IPS-18c (cell line): ENCODE measurements around the gene PDHB.

Experiments used
- H3K4me3 ChIP-seq: 2 replicates; pipeline ENCODE4 v1.7.0; 2013; ENCODE audit warnings: low read depth, mild to moderate bottlenecking, low read length, moderate library complexity; ENCODE audit not compliant: insufficient read depth
- H3K9me3 ChIP-seq: one replicate; pipeline ENCODE4 v1.6.1; 2013; ENCODE audit warnings: mild to moderate bottlenecking, low read length, moderate library complexity; ENCODE audit not compliant: control insufficient read depth, insufficient read depth

Gene PDHB

DNA sequence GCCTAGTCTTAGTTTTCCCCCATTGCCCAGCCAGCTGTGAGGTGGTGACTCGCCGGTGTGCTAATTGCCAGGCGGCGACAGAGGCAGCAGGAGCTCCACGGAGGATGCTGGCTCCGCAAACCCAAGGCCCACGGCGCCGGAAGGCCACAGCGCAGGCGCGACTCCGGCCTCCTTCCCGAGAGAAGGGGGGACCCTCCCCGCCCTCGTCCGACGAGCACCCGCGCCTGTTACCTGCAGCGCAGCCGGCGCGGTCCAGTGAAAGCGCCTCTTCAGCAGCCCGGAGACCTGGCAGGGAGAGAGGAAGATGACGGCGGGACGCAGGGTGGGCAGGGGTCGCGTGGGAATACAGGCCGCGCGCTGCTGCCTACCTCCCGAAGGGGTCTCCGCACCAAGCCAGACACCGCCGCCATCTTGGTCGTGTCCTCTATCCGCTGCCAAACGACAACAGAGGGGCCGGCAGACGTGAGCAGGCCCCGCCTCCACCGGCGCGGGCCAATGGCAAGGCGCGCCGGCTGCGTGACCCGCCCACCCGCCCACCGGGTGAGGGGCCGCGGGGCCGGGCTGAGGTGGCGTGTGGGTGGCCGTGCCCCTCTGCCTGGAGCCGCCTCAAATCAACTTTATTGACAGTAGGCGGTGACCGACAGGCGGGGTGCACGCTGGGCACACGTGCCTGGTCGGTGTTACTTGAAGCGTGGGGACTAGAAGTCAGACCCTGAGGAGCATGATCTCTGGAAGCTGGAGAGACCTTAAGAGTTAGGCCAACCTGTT is at the start of gene PDHB:
Gene PDHB, minus strand, starts transcription at position 433 of the 768 bp plus-strand sequence. Its CDS starts 23 bp downstream, at position 410.
- peak within 1 kb of the TSS; percentile 96 for H3K4me3 ChIP-seq
- no peaks in the 10 kb centered on the region for H3K9me3 ChIP-seq

DNA sequence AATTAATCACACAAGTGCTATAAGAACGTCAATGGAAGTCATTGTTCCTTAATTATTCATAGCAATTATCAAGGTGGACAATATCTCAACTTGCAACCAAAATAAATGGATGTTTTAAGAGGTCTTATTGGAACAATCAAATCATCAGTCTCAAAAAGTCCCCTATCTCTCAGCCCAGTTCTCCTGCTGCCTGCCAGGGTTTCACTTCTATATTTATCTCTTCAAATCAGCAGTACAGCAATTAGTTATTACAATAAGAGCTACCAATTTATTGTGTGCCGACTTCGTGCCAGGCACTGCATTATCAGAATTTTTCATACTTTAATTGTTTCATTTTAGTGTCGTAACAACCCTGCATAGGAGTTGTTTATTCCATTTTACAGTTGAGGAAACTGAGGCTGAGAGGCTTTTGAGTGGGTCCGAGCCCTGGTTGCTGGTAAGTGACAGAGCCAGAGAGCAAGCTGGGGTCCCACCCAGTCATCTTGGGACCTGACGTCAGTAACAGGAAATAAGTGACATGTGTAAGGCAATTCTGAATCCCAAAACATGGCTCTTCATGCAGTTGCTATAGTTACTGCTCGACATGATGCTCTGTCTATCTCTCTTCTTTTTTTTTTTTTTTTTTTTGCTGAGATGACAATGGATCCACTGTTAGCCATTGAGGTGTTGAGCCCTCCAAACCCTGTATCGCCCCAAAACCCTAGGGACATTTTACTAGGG is 49.4 kb upstream of the PDHB start:
- Histone ChIP-seq H3K9me3 (no peaks in the 10 kb centered on the region), H3K4me3 (no peak overlapping the region)

DNA sequence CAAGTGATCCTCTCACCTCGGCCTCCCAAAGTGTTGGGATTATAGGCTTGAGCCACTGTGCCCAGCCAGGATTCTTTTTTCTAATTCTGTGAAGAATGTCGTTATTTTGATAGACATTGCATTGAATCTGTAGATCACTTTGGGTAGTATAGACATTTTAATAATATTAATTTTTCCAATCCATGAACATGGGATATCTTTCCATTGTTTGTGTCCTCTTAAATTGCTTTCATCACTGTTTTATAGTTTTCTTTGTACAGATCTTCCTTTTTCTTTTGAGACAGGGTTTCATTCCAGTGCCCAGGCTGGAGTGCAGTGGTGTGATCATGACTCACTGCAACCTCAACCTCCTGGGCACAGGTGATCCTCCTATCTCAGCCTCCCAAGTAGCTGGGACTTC is 46.7 kb upstream of the PDHB start:
- Histone ChIP-seq H3K4me3 (no peak overlapping the region), H3K9me3 (no peaks in the 10 kb centered on the region)

DNA sequence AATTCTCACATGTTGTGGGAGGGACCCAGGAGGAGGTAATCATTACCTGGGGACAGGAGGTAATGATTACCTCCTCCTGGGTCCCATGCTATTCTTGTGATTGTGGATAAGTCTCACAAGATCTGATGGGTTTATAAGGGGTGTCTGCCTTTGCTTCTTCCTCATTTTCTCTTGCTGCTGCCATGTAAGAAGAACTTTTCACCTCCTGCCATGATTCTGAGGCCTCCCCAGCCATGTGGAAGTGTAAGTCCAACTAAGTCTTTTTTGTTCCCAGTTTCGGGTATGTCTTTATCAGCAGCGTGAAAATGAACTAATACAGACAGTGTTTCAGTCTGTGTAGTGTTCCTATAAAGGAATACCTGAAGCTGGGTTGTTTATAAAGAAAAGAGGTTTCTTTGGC is 45.1 kb upstream of the PDHB start:
- H3K9me3 ChIP-seq: no peaks in the 10 kb centered on the region
- no peak overlapping the region for H3K4me3 ChIP-seq

DNA sequence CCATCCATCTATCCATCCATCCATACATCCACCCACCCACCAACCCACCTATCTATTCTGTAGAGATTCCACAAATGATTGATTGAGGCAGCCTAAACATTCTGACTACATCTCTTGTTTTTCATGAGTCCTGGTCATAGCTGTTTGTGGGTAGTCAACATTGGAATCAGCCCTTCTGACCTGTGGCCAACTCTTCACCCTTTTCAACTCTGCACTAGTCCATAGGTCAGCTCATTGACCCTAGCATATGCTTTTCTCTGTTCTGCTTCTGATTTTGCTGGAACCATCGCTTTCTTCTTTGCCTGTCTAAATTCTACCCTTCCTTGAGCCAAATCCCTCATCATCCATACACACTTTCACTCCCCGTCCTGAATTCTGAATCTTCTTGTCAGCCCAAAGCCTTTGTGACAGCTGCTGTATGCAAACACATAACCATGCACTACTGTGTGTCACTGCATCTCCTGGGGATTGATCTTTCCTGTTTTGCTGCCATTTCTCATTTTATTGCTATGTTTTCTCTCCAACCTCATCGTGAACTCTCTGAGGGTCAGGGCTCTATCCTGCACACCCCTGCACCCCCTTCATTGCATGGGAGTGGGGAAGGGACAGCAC is 41.4 kb upstream of the PDHB start:
- H3K4me3 ChIP-seq: no peak overlapping the region
- H3K9me3 ChIP-seq: no peaks in the 10 kb centered on the region

DNA sequence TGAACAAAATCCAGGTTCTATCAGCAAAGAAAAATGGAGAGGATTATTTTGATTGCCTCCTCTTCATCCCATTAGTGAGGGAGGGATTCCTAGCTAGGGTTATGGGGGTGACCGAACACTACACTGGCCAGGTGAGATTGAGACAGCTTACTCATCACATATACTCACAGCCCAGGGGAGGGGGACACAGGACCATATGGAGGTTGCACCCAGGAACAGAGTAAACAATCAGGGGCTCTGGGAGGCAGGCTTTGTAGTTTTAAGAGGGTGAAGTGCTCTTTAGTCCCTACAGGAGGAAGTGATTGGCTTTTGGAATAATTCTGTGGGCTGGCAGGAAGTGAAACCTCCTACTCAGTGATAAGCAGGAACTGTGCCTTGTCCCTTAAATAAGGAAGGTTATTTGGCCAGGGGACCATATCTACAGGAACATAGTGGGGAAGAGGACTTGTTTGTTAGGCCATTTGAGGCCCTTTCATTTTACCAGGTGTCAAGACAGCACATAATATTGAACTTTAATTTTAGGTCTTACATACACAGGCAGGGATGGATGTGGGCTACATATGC is 40.8 kb upstream of the PDHB start:
- no peaks in the 10 kb centered on the region for H3K9me3 ChIP-seq
- H3K4me3 ChIP-seq: no peak overlapping the region

DNA sequence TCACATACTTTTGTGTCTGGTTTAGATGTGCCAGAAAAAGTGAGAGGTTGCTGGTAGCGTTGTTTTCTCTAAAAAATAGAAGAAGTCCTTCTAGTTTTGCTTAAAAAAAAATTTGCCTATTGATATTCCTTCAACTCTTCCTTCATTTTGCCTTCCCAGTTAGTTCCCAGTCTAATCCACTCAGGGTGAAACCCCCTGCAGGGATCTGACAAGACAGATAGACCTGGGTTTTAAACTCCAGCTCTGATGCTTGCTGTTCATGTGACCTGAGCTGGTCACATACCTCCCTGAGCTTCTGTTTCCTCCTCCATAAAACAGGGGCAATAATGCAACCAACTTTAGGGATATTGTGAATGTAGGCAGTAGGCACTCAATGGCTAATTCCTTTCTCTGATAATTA is 39.6 kb upstream of the PDHB start:
- Histone ChIP-seq H3K9me3 (no peaks in the 10 kb centered on the region), H3K4me3 (no peak overlapping the region)

DNA sequence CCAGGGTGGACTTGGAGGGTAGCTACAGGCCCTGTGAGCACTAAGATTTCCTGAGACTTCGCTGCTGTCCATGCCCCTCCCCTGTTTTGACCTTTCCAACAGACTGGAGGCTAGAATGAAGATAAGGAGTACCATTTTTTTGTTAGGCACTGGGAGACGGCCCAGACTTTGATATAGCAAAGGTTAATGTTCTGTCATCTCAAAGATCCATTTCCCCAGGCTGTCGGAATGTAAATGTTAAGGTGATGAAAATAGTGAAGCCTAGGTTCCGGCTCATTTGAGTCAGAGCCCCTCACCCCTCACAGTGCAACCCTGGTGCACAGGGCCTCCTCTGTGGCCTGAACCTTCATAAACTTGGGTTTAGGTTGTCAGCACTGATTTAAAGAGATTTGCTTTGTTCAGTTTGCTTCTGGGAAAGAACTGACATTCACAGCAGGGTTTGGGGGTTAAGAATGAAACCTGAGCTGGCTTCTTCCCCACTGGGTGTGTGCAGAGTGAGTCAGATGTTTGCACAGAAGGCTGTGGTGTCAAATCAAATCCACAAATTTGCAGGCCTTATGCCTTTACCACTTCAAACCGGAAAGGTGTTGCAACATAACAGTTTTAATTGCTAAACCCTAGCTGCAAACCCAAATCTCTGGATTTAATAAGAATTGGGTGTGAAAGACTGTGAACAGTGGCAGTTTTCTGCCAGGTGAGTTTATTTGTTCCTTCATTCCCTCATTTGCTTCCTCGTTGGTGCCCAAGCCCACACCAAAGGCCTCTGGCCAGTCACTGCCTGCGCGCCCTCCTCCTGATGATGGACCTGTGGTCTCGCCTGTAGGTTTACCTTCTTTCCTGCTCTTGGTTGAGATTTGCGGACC is 37.6 kb upstream of the PDHB start:
- Histone ChIP-seq H3K4me3 (no peak overlapping the region), H3K9me3 (no peaks in the 10 kb centered on the region)

DNA sequence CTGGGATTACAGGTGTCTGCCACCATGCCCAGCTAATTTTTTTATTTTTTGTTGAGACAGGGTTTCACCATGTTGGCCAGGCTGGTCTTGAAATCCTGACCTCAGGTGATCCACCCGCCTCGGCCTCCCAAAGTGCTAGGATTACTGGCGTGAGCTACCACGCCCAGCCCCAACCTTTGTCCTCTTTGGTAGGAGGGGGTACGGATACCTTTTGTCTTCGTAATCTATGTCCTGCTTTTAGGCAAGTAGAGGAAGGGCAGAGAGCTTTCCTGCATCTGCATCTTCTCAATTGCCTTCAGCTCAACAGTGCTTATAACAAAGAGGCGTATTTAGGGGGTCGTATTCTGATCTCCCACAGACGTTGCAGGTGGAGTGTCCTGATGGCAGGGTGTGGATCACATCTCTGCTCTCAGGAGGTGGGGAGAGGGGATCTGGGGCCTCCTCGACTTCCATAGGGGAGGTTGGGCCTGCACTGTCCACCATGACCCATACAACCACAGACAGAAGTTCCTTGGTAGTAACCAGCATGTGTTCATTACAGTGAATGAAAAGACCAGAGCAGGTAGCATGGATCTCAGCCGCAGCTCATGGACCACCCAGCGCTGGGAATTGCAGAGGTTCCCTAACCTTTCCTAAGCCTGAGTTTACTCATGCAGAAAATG is 36.9 kb upstream of the PDHB start:
- Histone ChIP-seq H3K4me3 (no peak overlapping the region), H3K9me3 (no peaks in the 10 kb centered on the region)

DNA sequence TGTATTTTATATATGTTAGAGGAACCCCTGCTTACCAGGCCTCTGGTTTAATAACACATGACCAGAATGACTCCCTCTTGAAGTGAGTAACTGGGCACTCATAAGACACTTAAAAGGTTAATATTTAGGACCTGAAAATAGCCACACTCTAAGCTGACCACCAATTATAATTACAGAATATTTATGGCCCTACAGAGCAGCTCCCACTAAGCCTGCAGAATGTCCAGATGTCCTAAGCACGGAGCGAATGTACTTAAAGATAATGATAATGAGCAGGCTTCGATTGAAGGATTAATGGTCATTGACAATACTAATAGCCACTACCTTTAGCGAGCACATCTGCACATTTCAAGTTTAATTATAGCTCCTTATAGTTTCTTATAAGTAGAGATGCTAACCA is 35.5 kb upstream of the PDHB start:
- Histone ChIP-seq H3K9me3 (no peaks in the 10 kb centered on the region), H3K4me3 (no peak overlapping the region)

DNA sequence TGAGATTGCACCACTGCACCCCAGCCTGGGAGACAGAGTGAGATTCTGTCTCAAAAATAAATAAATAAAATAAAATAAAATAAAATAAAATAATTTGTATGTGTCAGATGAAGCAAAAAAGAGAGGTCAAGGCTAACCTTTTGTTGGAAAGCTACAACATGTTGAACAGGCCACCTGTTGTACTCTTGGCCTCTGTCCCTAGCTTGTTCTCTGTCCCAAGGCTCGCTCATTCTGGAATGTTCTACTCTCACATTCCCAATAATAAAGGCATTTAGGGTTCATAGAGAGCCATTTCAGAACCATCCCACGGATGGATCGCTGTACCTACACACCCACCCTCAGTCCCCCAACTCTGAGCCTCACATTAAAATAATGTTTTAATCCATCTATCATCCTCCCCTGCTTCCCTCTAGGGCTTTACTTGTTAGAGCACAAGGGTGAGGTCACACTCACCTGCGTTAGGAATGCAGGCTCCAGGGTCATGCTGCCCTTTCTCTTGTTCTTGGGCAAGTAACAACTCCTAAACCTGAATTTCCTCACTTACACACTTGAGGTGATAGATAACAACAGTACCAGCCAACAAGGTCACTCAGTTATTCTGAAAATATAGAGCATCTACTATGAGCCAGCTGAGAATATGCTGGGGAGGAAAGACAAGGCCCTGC is 33.4 kb upstream of the PDHB start:
- H3K9me3 ChIP-seq: peaks cover 2% of the 10 kb centered on the region
- H3K4me3 ChIP-seq: no peak overlapping the region

DNA sequence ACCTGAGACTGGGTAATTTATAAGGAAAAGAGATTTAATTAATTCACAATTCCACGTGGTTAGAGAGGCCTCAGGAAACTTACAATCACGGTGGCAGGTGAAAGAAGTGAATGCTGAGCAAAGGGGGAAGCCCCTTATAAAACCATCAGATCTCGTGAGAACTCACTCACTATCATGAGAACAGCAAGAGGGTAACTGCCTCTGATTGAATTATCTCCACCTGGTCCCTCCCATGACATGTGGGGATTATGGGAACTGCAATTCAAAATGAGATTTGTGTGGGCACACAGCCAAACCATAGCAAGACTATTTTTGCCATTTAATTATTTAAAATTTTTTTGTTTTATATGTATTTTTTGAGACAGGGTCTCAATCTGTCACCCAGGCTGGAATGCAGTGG is 31.2 kb upstream of the PDHB start:
- Histone ChIP-seq H3K9me3 (peaks cover 2% of the 10 kb centered on the region), H3K4me3 (no peak overlapping the region)

DNA sequence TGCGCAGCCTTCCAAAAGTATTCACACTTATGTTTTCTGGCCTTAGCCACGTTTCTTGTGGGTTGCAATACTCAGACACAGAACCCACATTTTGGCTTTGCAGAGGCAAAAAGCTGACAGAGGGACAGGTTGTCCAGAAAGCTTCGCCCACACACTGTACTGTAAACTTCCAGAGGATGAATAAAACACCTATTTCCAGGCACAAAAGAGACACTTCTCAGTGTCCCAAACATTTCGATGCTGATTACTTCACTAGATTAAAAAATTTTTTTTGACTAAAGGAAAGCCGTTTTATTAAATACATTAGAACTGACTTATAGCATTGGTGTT is 30.3 kb upstream of the PDHB start:
- no peak overlapping the region for H3K4me3 ChIP-seq
- H3K9me3 ChIP-seq: peaks cover 2% of the 10 kb centered on the region

DNA sequence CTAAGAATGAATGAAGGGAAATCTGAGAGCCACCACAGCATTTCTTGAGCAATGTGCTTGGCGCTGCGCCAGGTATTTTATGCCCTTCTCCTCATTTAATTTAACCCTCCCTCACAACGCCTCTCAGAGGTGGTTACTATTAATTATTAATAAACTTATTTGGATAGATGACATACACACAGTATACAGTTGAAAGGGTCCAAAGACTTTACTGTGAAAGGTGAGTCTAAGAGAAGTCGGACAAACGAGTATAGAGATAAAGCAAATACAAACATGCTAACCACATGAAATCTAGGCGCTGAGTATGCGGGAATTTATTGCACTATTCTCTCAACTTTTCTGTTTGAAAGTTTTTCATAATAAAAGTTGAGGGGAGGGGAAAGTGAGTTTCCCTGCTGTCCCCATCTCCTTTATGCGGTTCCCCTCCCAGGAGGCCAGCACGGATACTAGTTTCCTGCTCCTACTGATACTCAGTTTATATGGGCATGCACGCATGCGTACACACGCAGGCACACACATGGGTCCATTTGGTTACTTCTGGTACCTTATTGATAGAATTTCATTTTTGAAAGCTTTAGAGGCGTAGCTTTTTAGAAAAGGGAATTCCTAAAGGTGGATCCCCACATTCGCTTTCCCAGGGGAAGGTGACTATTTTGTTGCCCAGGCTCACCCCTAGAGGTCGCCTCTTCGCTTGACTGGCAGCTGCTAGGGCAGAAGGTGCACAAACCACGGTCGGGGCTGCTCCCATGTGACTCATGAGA is 29.7 kb upstream of the PDHB start:
- Histone ChIP-seq H3K4me3 (no peak overlapping the region), H3K9me3 (peaks cover 2% of the 10 kb centered on the region)

DNA sequence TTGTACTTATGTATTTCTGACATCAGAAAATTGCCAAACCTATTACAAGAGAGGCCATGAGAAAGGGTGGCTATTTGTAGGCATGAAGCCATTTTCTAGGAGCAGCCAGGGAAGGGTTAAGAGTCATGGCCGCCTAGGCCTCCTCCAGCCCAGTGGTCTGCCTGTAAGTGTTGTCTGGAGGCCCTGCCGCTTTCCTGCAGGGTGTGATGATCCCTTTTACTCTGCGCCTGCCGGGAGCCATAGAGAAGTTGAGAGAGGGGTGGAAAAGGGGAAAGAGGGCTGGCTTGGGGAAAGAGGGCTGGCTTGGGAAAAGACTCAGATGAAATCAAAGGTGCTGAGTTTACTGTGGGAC is 29.2 kb upstream of the PDHB start:
- Histone ChIP-seq H3K9me3 (peaks cover 2% of the 10 kb centered on the region), H3K4me3 (no peak overlapping the region)

DNA sequence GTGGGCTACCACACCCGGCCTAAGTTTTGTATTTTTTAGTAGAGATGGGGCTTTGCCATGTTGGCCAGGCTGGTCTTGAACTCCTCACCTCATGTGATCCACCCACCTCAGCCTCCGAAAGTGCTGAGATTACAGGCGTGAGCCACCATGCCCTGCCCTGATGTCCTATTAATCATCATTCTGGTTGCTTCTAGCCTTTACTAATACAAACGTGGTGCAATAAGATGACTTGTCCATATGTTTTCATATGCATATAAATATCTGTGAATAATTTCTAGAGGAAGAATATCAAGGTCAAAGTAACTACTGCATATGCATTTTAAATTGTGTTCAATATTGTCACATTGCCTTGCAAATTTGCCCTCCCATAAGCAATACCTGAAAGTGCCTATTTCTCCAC is 25.5 kb upstream of the PDHB start:
- Histone ChIP-seq H3K9me3 (peaks cover 2% of the 10 kb centered on the region), H3K4me3 (no peak overlapping the region)
